ENCODE measurements around the gene ALCAM.

- TF ChIP-seq CTCF (IDR thresholded peaks at IDR 0.05): no peak
- no peak for TF ChIP-seq POLR2AphosphoS5 (IDR thresholded peaks at IDR 0.05; ENCODE audit: insufficient read depth in 1 of 2, low read depth in 1 of 2)
Measured at GRCh38 chr3:105365391-105366325, 1.1 kb upstream of the ALCAM start.
